K562 (cell line): Measurements from ENCODE around the gene LCA5L. TPM values are rescaled to one million over a fixed set of nuclear protein-coding genes. Genes with fewer than 3 reads are reported as not detected.

Experiments used
- ATF2 ChIP-seq: sonication (generic); formaldehyde crosslinking; IDR thresholded peaks from 2 replicates; pipeline ENCODE4 v1.8.1; 2022; ENCODE audit warnings: missing genetic modification reagents
- CCAR2 ChIP-seq: fragments of 200-400 bp; formaldehyde crosslinking; IDR thresholded peaks from 2 replicates; pipeline ENCODE4 v1.6.1; 2017; ENCODE audit warnings: mild to moderate bottlenecking, low read depth, low read length
- ETV5 ChIP-seq: sonication (generic); formaldehyde crosslinking; IDR thresholded peaks from 2 replicates; pipeline ENCODE4 v1.4.0; 2020; ENCODE audit warnings: low read depth, mild to moderate bottlenecking, missing genetic modification reagents
- FUS ChIP-seq: fragments of 200-400 bp; formaldehyde crosslinking; optimal IDR thresholded peaks from 2 replicates; pipeline ENCODE3; 2017; ENCODE audit warnings: low read depth, low read length
- HDAC2 ChIP-seq: fragments of 450-650 bp; IDR thresholded peaks from 2 replicates; pipeline ENCODE4 v1.6.1; 2016; ENCODE audit warnings: mild to moderate bottlenecking
- JUND ChIP-seq, 2 experiments: IDR thresholded peaks; 2 replicates in 1 of 2; 3 replicates in 1 of 2; pipeline ENCODE4 v1.6.1; 2011; ENCODE audit warnings: borderline replicate concordance in 2 of 2, low read depth in 2 of 2, low read length in 2 of 2, improper control_type of control experiment in 1 of 2, missing biosample characterization in 1 of 2, missing genetic modification characterization in 1 of 2, missing genetic modification reagents in 1 of 2
- KLF16 ChIP-seq: IDR thresholded peaks from 2 replicates; pipeline ENCODE4 v1.6.1; 2016; ENCODE audit warnings: antibody characterized with exemption
- LCOR ChIP-seq: sonication (generic); formaldehyde crosslinking; IDR thresholded peaks from 2 replicates; pipeline ENCODE4 v1.8.0; 2022; ENCODE audit warnings: mild to moderate bottlenecking, missing genetic modification reagents
- NFE2 ChIP-seq: IDR thresholded peaks from 2 replicates; pipeline ENCODE4 v1.6.1; 2014; ENCODE audit warnings: antibody characterized with exemption, low read depth
- NR2F6 ChIP-seq: fragments of 450-650 bp; formaldehyde crosslinking; IDR thresholded peaks from 2 replicates; pipeline ENCODE4 v1.4.0; 2020; ENCODE audit warnings: mild to moderate bottlenecking
- RAD51 ChIP-seq: fragments of 450-650 bp; IDR thresholded peaks from 2 replicates; pipeline ENCODE4 v1.7.1; 2016; ENCODE audit warnings: low read depth, mild to moderate bottlenecking, borderline replicate concordance
- RCOR1 ChIP-seq, 2 experiments: IDR thresholded peaks; 2 replicates each; pipeline ENCODE4 v1.6.1; 2012; ENCODE audit warnings: low read depth in 2 of 2, low read length in 2 of 2, borderline replicate concordance in 1 of 2, improper control_type of control experiment in 1 of 2
- RFX5 ChIP-seq: IDR thresholded peaks from 2 replicates; pipeline ENCODE4 v1.6.1; 2011; ENCODE audit warnings: low read depth, mild to moderate bottlenecking, improper control_type of control experiment, low read length
- TEAD4 ChIP-seq, 2 experiments: sonication (generic) in 1 of 2; formaldehyde crosslinking in 1 of 2; IDR thresholded peaks; 2 replicates each; pipeline versions ENCODE4 v1.6.1 to v1.8.0; 2012 to 2022; ENCODE audit warnings: borderline replicate concordance in 1 of 2, inconsistent platforms in 1 of 2, low read length in 1 of 2, mild to moderate bottlenecking in 1 of 2, missing genetic modification reagents in 1 of 2
- TGIF2 ChIP-seq: sonication (generic); formaldehyde crosslinking; IDR thresholded peaks from 2 replicates; pipeline ENCODE4 v1.8.1; 2022; ENCODE audit warnings: mild to moderate bottlenecking, missing genetic modification reagents, moderate library complexity
- THRAP3 ChIP-seq: fragments of 450-650 bp; IDR thresholded peaks from 2 replicates; pipeline ENCODE4 v1.6.1; 2016; ENCODE audit warnings: mild to moderate bottlenecking, inconsistent platforms, borderline replicate concordance
- ZKSCAN3 ChIP-seq: fragments of 250-450 bp; sonication (Bioruptor Pico); IDR thresholded peaks from 2 replicates; pipeline ENCODE4 v1.4.0; 2020
- ZNF24 ChIP-seq: fragments of 450-650 bp; IDR thresholded peaks from 2 replicates; pipeline ENCODE4 v1.6.1; 2016
- ZNF431 ChIP-seq: sonication (generic); formaldehyde crosslinking; IDR thresholded peaks from 2 replicates; pipeline ENCODE4 v1.8.0; 2022; ENCODE audit warnings: mild to moderate bottlenecking, missing genetic modification reagents
- ZNF695 ChIP-seq: fragments of 450-650 bp; formaldehyde crosslinking; IDR thresholded peaks from 2 replicates; pipeline ENCODE4 v1.4.0; 2020; ENCODE audit warnings: mild to moderate bottlenecking, moderate library complexity
- polyA plus RNA-seq, 8 experiments: library from polyadenylated mRNA; depleted of rRNA in 4 of 8; stranded (reverse) in 5 of 8; unstranded in 3 of 8; fragments of >200 nt; fragmentation: Nextera tagmentation in 2 of 8; fragmentation: Illumina TruSeq in 1 of 8; extraction: Ambion mirVana in 2 of 8; extraction: Trizol in 1 of 8; gene quantifications; 2 replicates each; pipeline versions ENCODE4 v1.2.1 to v1.2.3, GENCODE V29; 2011 to 2014; ENCODE audit warnings: inconsistent platforms in 1 of 8, missing spikeins in 1 of 8
- total RNA-seq, 7 experiments: library from RNA; depleted of rRNA in 6 of 7; stranded (reverse); fragments of >200 nt in 6 of 7; fragmentation: Illumina TruSeq in 2 of 7; extraction: Trizol in 2 of 7; gene quantifications; 2 replicates each; pipeline versions ENCODE4 v1.2.1 to v1.2.3, GENCODE V29; 2011 to 2021; ENCODE audit warnings: low replicate concordance in 1 of 7
- TF ChIP-seq, protein P1 (sequence below): IDR thresholded peaks from 3 replicates; pipeline ENCODE4 v1.6.1; 2011; ENCODE audit warnings: borderline replicate concordance, mild to moderate bottlenecking; ENCODE audit not compliant: insufficient read length, insufficient read depth
- TF ChIP-seq, protein P2 (sequence below), 2 experiments: fragments of 450-650 bp; IDR thresholded peaks; 2 replicates each; pipeline ENCODE4 v1.6.1; 2016
- TF ChIP-seq, protein P3 (sequence below): sonication (generic); formaldehyde crosslinking; IDR thresholded peaks from 2 replicates; pipeline ENCODE4 v1.8.0; 2022; ENCODE audit warnings: mild to moderate bottlenecking, missing genetic modification reagents

The LCA5L gene
- total and polyA plus RNA-seq, 9 of the 15 experiments (the other 6 are each of a cell fraction or from before 2014, with no cell fraction given), result 1.8 to 4.9 (median 3.8) TPM

DNA sequence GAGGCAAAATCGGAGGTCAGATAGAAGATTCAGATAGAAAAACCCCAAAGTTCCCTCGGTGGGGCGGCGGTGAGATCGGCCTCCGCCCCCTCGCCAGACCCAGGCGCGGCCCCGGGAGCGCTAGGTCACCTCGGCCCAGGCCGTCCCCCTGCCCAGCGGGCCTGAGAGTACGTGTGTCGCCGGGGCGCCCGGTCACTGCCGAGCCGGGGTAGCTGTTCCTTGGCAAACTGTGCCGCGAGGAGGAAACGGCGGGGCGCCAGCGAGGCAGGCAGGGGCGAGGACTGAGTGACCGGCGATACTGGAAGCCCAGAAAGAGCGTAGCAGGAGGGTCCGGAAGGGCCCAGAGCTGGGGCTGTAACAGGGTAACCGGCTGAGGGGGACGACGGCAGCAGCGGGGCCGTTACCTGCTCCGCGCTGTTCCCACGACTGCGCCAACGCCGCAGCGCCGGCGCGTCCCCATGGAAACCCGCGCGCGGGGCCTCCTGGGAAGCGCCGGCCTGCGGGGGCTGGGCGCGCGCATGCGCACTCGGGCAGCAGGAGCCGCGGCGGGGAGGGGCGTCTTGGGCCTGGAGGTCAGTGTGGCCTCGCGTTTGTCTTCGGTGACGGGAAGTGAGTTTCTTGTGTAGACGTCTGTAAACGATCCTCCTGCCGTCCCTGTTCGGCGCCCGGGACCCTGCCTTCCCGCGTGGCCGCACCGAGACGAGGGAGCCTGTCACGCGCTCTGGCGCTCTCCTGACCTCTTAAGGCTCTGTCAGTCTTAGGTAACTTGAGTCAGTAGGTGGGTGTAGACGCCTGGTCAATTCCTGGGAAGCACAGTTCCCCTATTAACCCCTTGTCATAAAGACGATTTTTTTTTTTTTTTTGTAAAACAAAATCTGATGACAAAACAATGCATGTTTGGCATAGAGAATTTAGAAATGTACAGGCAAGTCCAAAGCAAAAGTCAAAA lies at the start of gene LCA5L (continued):
- TF ChIP-seq, protein P1, sequence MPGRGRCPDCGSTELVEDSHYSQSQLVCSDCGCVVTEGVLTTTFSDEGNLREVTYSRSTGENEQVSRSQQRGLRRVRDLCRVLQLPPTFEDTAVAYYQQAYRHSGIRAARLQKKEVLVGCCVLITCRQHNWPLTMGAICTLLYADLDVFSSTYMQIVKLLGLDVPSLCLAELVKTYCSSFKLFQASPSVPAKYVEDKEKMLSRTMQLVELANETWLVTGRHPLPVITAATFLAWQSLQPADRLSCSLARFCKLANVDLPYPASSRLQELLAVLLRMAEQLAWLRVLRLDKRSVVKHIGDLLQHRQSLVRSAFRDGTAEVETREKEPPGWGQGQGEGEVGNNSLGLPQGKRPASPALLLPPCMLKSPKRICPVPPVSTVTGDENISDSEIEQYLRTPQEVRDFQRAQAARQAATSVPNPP, result no peak
- peak; percentile 5; the same call in 1 of the 2 replicates for TF ChIP-seq NFE2
- no peak for TF ChIP-seq ZNF431 (CRISPR knock-in tag)
- TF ChIP-seq NR2F6 (CRISPR knock-in tag), result no peak
- no peak for TF ChIP-seq CCAR2
- peak; percentile 44; the same call in 1 of the 2 replicates for TF ChIP-seq LCOR (CRISPR knock-in tag)
- no peak for TF ChIP-seq KLF16
- TF ChIP-seq RAD51, result peak; percentile 37; the same call in 1 of the 2 replicates
- no peak for TF ChIP-seq RFX5
- TF ChIP-seq JUND (IDR thresholded peaks at IDR 0.05; ENCODE audit: borderline replicate concordance, low read depth, low read length), result no peak; the same call in none of the 2 replicates
- TF ChIP-seq JUND (tag; IDR thresholded peaks at IDR 0.05; ENCODE audit: borderline replicate concordance, low read depth, low read length), result no peak; the same call in 2 of the 3 replicates
- TF ChIP-seq, protein P2, sequence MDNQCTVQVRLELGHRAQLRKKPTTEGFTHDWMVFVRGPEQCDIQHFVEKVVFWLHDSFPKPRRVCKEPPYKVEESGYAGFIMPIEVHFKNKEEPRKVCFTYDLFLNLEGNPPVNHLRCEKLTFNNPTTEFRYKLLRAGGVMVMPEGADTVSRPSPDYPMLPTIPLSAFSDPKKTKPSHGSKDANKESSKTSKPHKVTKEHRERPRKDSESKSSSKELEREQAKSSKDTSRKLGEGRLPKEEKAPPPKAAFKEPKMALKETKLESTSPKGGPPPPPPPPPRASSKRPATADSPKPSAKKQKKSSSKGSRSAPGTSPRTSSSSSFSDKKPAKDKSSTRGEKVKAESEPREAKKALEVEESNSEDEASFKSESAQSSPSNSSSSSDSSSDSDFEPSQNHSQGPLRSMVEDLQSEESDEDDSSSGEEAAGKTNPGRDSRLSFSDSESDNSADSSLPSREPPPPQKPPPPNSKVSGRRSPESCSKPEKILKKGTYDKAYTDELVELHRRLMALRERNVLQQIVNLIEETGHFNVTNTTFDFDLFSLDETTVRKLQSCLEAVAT (IDR thresholded peaks at IDR 0.05), result 0 out of 4 replicates have a peak, but pooled peaks of 1 of the 2 experiments have one; percentile 17
- no peak for TF ChIP-seq TGIF2
- TF ChIP-seq, protein P3, sequence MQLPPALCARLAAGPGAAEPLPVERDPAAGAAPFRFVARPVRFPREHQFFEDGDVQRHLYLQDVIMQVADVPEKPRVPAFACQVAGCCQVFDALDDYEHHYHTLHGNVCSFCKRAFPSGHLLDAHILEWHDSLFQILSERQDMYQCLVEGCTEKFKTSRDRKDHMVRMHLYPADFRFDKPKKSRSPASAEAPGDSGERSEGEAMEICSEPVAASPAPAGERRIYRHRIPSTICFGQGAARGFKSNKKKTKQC (CRISPR knock-in tag), result peak; percentile 42; the same call in 1 of the 2 replicates
- no peak for TF ChIP-seq ZKSCAN3 (CRISPR knock-in tag)
- no peak for TF ChIP-seq ATF2 (CRISPR knock-in tag)
- TF ChIP-seq ETV5 (CRISPR knock-in tag), result no peak
- TF ChIP-seq TEAD4 (IDR thresholded peaks at IDR 0.05; ENCODE audit: low read length), result no peak; the same call in 1 of the 2 replicates
- no peak for TF ChIP-seq TEAD4 (CRISPR knock-in tag; IDR thresholded peaks at IDR 0.05; ENCODE audit: borderline replicate concordance)
- TF ChIP-seq RCOR1 (IDR thresholded peaks at IDR 0.05; ENCODE audit: borderline replicate concordance in 1 of 2, low read depth in 2 of 2, low read length in 2 of 2), result no peak; a peak in 1 of 4 replicates
- 0 out of 2 replicates have a peak, but pooled peaks have one; percentile 70 for TF ChIP-seq HDAC2
- TF ChIP-seq FUS, result no peak
- no peak for TF ChIP-seq THRAP3
- peak; percentile 96 for TF ChIP-seq ZNF24
- TF ChIP-seq ZNF695 (CRISPR knock-in tag), result no peak
